Right ventricle myocardium inferior (tissue), 1 donor: ENCODE measurements around the gene LYZL4. TPM values are rescaled to one million over a fixed set of nuclear protein-coding genes. Genes with fewer than 3 reads are reported as not detected.

Source experiments
- ATAC-seq: fragments of 200-7000 bp; cut with Tn5 transposase; one replicate; pipeline ENCODE4 v1.9.1; 2020; ENCODE audit warnings: mild to moderate bottlenecking, moderate library complexity
- DNase-seq: peaks from one replicate; pipeline ENCODE4 v3.0.0; 2021; ENCODE audit errors: missing footprints
- intact Hi-C: fragments of 100-400 bp; cut with DNase I; formaldehyde crosslinking; loops from one replicate; pipeline ENCODE4 v1.11.0; 2022
- total RNA-seq: library from RNA; stranded (reverse); fragmentation: NEBNext Ultra II Directional; extraction: Animal tissue kit (Norgen Biotek cat#: 25700); gene quantifications from one replicate; pipeline ENCODE4 v1.2.1, GENCODE V29; 2021
- donor health status: DM: no; HTN: yes; CAD: no; lungs with severe emphysema.

The LYZL4 gene
- total RNA-seq, 1 donor from 2014 or later: not detected

GRCh38 chr3:42432485-42432884, 22.1 kb upstream of the LYZL4 start:
- intact Hi-C loops: no loop called here
- no peak for ATAC-seq
- no peak for DNase-seq

- no peak for DNase-seq
- intact Hi-C loops: no loop called here
- ATAC-seq: peak; percentile 67
Observed at GRCh38 chr3:42430781-42431532, 20.5 kb upstream of the LYZL4 start.

GRCh38 chr3:42428830-42429229, 18.4 kb upstream of the LYZL4 start:
- ATAC-seq (no peak), DNase-seq (no peak)
- intact Hi-C loops: no loop called here

GRCh38 chr3:42425736-42426407, 15.5 kb upstream of the LYZL4 start:
- DNase-seq: no peak
- ATAC-seq: no peak
- intact Hi-C loops: no loop called here

GRCh38 chr3:42424911-42425310, 14.5 kb upstream of the LYZL4 start:
- DNase-seq: no peak

GRCh38 chr3:42421818-42422796, 11.7 kb upstream of the LYZL4 start:
- ATAC-seq (no peak), DNase-seq (no peak)
- intact Hi-C loops: no loop called here

More at GRCh38 chr3:42424911-42425310, 14.5 kb upstream of the LYZL4 start:
- ATAC-seq: no peak
- intact Hi-C loops: no loop called here

- ATAC-seq: peak; percentile 73
- intact Hi-C loops: no loop called here
- DNase-seq: no peak
Observed at GRCh38 chr3:42419563-42419962, 9.2 kb upstream of the LYZL4 start.

GRCh38 chr3:42412526-42413155, 2.2 kb upstream of the LYZL4 start:
- ATAC-seq: no peak
- DNase-seq: no peak
- intact Hi-C loops: no loop called here

GRCh38 chr3:42411429-42411828, 1.0 kb upstream of the LYZL4 start:
- intact Hi-C loops: no loop called here
- ATAC-seq (no peak), DNase-seq (no peak)

- intact Hi-C loops: no loop called here
- no peak for DNase-seq
- ATAC-seq: no peak
Observed at GRCh38 chr3:42408156-42408555, 2.3 kb downstream of the LYZL4 start.

- no peak for ATAC-seq
- intact Hi-C loops: no loop called here
- DNase-seq: no peak
Observed at GRCh38 chr3:42406727-42407450, 3.5 kb downstream of the LYZL4 start.

- ATAC-seq (no peak), DNase-seq (no peak)
- intact Hi-C loops: no loop called here
Observed at GRCh38 chr3:42405857-42406256, 4.6 kb downstream of the LYZL4 start.

GRCh38 chr3:42403737-42404136, 6.7 kb downstream of the LYZL4 start:
- intact Hi-C loops: no loop called here
- ATAC-seq (no peak), DNase-seq (no peak)

GRCh38 chr3:42402394-42403096, 7.9 kb downstream of the LYZL4 start:
- DNase-seq (no peak), ATAC-seq (no peak)
- intact Hi-C loops: no loop called here

- no peak for ATAC-seq
- intact Hi-C loops: no loop called here
- no peak for DNase-seq
Observed at GRCh38 chr3:42398080-42398479, 12.3 kb downstream of the LYZL4 start.

GRCh38 chr3:42397644-42398043, 12.8 kb downstream of the LYZL4 start:
- intact Hi-C loops: no loop called here
- ATAC-seq (no peak), DNase-seq (no peak)

GRCh38 chr3:42394579-42395288, 15.7 kb downstream of the LYZL4 start:
- ATAC-seq (no peak), DNase-seq (no peak)
- intact Hi-C loops: no loop called here
